Neuron (in vitro differentiated cells): ENCODE data around the gene ZNF595.
"Not testable (repeated sequence)": the region's sequence is repeated elsewhere in the genome, so short reads cannot be mapped to it uniquely, and the experiment has no call there.

Experiments used
- H2AFZ ChIP-seq: one replicate; pipeline ENCODE4 v1.6.1; 2013; ENCODE audit warnings: low read depth, mild to moderate bottlenecking, inconsistent platforms, low read length, moderate library complexity
- H3K27me3 ChIP-seq: one replicate; pipeline ENCODE4 v1.6.1; 2013; ENCODE audit warnings: low read length; ENCODE audit not compliant: insufficient read depth
- H3K36me3 ChIP-seq: one replicate; pipeline ENCODE4 v1.6.1; 2013; ENCODE audit warnings: low read length; ENCODE audit not compliant: insufficient read depth
- H3K4me1 ChIP-seq: one replicate; pipeline ENCODE4 v1.6.1; 2013; ENCODE audit warnings: low read length; ENCODE audit not compliant: insufficient read depth
- H3K4me3 ChIP-seq: 2 replicates; pipeline ENCODE4 v1.5.1; 2013; ENCODE audit warnings: mild to moderate bottlenecking, low read length, moderate library complexity
- H3K9me3 ChIP-seq: one replicate; pipeline ENCODE4 v1.6.1; 2013; ENCODE audit warnings: low read length

ZNF595 gene

DNA sequence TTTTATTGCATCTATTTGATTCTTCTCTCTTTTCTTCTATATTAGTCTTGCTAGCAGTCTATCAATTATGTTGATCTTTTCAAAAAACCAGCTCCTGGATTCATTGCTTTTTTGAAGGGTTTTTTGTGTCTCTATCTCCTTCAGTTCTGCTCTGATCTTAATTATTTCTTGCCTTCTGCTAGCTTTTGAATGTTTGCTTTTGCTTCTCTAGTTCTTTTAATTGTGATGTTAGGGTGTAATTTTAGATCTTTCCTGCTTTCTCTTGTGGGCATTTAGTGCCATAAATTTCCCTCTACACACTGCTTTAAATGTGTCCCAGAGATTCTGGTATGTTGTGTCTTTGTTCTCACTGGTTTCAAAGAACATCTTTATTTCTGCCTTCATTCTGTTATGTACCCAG is 14.9 kb upstream of the ZNF595 start:
- H3K27me3 ChIP-seq, H3K4me1 ChIP-seq, H3K4me3 ChIP-seq, H2AFZ ChIP-seq, H3K36me3 ChIP-seq, H3K9me3 ChIP-seq: not testable (repeated sequence)

DNA sequence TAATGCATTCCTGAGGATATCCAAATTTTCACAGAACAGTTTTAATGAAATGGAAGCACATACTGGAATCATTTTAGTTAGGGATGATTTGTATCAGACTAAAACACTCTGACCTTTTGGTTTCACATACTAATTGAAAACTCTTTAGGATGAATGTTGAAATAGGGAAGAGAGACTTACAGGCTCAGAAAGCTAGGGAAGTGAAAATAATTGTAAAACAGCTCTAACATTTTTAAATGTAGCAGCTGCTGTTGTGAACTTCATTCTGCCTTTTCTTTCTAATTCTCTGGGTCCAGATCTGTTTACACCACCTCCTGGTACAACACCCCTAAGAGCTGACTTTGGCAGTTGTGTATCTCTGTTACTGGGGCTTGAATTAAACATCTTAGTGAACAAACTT is 9.7 kb upstream of the ZNF595 start:
- H3K4me1 ChIP-seq, H2AFZ ChIP-seq, H3K9me3 ChIP-seq, H3K27me3 ChIP-seq, H3K36me3 ChIP-seq, H3K4me3 ChIP-seq: not testable (repeated sequence)

DNA sequence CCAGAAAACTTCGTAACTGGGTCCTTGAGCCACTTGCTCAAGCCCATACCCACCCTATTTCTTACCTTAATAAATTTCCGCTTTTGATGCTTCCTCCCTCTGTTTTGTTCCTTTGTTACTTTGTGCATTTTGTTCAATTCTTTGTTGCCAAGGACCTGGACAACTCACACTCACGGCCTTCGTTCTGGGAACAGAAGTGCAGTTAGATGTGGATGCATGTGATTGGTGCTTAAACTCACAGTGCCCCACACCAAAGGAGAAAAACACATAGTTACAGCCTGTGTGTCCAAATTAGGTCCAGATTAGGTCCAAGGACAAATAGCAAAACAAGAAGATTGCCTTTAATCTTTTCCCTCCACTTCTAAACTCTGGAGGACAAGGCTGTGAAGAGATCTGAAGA is 1.9 kb upstream of the ZNF595 start:
- H2AFZ ChIP-seq, H3K27me3 ChIP-seq, H3K4me1 ChIP-seq, H3K4me3 ChIP-seq, H3K36me3 ChIP-seq, H3K9me3 ChIP-seq: not testable (repeated sequence)

DNA sequence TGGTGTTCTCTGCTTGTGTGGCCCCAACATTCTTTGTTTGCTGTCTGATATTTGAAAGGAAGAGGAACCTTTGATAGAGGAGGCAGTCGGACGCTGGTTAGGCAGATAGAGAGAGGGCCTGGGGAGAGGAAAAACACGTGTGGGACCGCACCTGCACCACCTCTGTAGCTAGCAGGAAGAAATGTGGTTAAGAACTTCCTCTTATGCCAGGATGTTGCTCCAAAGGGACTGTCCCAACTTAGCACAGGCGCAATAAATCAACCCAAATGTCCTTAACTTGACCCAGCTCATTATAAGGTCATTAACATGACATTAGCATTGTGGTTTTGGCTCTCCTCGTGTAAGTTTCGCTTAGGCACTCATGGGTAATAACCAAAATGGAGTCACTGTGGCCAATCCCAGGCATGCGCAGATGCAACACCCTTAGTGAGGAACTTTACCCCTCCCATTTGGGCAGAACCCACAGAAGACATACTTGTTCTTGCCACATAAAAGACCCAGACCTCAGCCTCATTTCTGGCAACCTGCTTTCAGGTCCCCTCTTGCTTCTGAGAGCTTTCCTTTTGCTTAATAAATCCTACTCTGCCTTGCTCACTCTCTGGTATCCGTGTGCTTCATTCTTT is 1.4 kb upstream of the ZNF595 start:
- not testable (repeated sequence) for H3K9me3 ChIP-seq, H2AFZ ChIP-seq, H3K4me3 ChIP-seq, H3K4me1 ChIP-seq, H3K27me3 ChIP-seq, H3K36me3 ChIP-seq

DNA sequence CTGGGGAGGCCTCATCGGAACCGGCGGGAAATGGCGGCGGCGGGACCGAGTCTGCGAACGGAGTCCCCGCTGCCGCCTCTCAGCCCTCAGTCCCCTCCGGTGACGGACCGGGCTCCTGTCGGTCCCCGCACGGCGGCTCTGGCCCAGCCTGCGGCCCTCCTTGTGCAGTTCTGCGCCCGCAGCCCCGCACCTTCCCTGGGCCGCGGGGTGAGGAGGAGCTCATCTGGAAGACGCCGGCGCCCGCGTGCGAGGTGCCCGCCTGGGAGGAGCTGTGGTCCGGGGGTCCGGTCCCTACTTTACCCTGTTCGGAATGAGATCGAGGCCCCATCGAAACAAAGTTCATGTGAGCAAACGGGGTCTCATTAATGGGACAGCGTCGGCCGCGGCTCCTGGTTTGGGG is 400 bp downstream of the ZNF595 start:
- H3K4me3 ChIP-seq, H3K9me3 ChIP-seq, H2AFZ ChIP-seq, H3K36me3 ChIP-seq, H3K27me3 ChIP-seq, H3K4me1 ChIP-seq: not testable (repeated sequence)

DNA sequence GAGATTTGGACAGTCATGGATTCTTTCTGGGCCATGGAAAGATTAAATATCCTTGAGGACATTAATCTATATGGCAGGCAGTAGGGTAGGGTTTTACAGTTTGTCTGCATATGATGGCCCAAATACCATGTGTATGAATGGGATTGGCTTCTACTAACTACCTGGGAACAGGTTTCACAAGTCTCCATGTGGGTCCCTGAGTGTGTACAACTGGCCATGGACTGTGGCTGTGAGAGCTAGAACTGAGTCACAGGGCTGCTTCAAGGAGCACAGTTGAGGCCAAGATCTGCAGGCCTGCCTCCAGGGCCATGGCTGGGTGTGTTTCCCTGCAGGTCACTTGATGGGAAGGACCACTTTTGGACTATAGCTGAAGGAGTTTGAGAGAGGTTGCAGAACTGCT is 11.6 kb downstream of the ZNF595 start:
- H3K36me3 ChIP-seq, H3K4me3 ChIP-seq, H3K27me3 ChIP-seq, H3K4me1 ChIP-seq, H2AFZ ChIP-seq, H3K9me3 ChIP-seq: not testable (repeated sequence)

DNA sequence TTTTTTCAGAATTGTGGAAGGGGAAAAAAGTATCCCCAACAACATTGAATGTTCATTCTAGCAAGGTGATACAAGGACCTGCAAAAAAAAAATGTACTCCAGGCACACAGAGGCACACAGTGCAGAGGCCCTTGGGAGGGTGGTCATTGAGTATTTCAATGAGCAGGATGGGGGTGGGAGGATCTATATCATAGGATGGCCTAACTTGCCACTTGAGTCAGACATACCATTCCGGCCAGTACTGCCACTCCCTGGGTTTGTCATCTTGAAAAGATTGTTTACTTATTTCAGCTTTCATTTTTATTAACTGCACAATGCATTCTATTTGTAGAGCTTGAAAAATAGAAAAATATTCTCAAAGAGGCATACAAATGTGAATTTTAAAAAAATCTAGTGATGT is 18.7 kb downstream of the ZNF595 start:
- Histone ChIP-seq H2AFZ (no peak overlapping the region), H3K36me3 (peaks cover 24% of the 10 kb centered on the region), H3K4me3 (no peak overlapping the region), H3K27me3 (no peaks in the 10 kb centered on the region), H3K9me3 (peaks cover 46% of the 10 kb centered on the region), H3K4me1 (no peaks in the 10 kb centered on the region)

DNA sequence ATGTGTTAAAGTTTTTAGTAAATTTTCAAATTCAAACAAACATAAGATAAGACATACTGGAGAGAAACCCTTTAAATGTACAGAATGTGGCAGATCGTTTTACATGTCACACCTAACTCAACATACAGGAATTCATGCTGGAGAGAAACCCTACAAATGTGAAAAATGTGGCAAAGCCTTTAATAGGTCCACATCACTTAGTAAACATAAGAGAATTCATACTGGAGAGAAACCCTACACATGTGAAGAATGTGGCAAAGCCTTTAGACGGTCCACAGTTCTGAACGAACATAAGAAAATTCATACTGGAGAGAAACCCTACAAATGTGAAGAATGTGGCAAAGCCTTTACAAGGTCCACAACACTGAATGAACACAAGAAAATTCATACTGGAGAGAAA is 32.8 kb downstream of the ZNF595 start:
- Histone ChIP-seq H3K9me3 (peaks cover 52% of the 10 kb centered on the region), H3K4me1 (no peaks in the 10 kb centered on the region), H3K36me3 (peaks cover 33% of the 10 kb centered on the region), H3K4me3 (no peak overlapping the region), H3K27me3 (no peaks in the 10 kb centered on the region), H2AFZ (no peak overlapping the region)

DNA sequence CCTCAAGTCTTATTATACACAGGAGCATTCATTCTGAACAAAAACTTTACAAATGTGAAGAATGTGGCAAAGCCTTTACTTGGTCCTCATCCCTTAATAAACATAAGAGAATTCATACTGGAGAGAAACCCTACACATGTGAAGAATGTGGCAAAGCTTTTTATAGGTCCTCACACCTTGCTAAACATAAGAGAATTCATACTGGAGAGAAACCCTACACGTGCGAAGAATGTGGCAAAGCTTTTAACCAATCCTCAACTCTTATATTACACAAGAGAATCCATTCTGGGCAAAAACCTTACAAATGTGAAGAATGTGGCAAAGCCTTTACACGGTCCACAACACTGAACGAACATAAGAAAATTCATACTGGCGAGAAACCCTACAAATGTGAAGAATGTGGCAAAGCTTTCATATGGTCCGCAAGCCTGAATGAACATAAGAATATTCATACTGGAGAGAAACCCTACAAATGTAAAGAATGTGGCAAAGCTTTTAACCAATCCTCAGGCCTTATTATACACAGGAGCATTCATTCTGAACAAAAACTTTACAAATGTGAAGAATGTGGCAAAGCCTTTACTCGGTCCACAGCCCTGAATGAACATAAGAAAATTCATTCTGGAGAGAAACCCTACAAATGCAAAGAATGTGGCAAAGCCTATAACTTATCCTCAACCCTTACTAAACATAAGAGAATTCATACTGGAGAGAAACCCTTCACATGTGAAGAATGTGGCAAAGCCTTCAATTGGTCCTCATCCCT is 33.6 kb downstream of the ZNF595 start:
- H3K27me3 ChIP-seq, H3K4me3 ChIP-seq, H2AFZ ChIP-seq, H3K4me1 ChIP-seq: not testable (repeated sequence)
- Histone ChIP-seq H3K36me3 (peaks cover 32% of the 10 kb centered on the region), H3K9me3 (peaks cover 54% of the 10 kb centered on the region)

DNA sequence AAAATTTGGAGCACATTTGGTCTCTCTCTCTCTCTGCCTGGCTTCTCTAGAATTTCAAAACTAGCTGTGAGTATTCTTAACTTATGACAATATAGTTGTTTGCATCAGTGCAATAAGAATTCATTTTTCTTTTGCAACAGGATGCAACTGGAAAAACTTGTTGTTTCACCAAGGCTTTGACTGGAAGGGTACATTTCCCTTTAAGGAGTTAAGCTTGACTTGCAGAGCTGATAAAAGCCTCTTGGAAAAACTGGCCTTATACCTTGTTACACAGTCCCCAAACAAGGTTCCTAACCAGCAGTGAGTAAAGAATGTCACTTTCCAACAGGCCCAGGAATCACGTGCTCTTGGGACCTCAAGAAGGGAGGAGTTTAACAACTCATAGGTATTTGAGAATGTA is 45.3 kb downstream of the ZNF595 start:
- Histone ChIP-seq H3K27me3 (no peaks in the 10 kb centered on the region), H3K9me3 (peaks cover 25% of the 10 kb centered on the region), H2AFZ (no peak overlapping the region), H3K4me1 (no peaks in the 10 kb centered on the region), H3K36me3 (no peaks in the 10 kb centered on the region), H3K4me3 (no peak overlapping the region)

DNA sequence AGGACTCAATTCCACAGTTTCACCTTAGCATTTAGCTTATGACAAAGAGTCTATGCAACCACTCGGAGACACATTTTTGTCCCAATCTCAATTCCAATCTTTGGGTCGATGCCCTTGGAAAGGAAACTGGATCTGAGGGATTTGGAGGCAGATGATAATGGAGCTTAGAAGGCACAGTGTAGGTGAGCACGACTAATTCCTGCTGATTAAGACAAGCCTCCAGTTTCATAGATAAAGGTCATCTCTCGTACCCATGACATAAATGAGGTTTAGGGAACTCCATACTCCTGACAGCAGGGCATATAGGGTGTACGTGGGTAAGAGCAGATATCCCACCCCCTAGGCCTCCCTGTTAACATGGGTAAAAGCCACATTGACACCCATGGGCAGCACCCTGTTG is 46.7 kb downstream of the ZNF595 start:
- Histone ChIP-seq H3K27me3 (no peaks in the 10 kb centered on the region), H3K4me3 (no peak overlapping the region), H3K9me3 (peaks cover 22% of the 10 kb centered on the region)

DNA sequence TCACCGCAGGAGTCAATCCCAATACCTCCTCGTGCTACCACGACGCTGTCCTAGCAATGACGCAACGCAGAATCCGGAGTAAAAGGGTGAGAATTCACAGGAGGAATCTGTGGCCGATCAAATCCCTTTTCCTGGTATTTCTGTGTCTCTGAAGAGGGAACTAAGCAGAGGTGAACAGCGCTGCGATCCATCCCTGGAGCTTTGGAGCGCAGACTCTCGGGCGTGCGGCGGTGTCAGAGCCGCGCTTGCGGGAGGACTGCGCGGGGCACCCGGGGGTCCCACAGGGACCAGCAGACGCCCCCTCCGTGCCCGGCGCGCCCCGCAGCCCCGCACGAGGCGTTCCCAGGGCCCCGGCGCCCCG is 53.9 kb downstream of the ZNF595 start:
- Histone ChIP-seq H3K9me3 (peaks cover 40% of the 10 kb centered on the region), H2AFZ (peak overlapping the region; percentile 50), H3K4me1 (no peaks in the 10 kb centered on the region), H3K4me3 (peak overlapping the region; percentile 30), H3K36me3 (no peaks in the 10 kb centered on the region), H3K27me3 (peaks cover 52% of the 10 kb centered on the region)

More for the DNA sequence above, 46.7 kb downstream of the ZNF595 start:
- Histone ChIP-seq H2AFZ (no peak overlapping the region), H3K4me1 (no peaks in the 10 kb centered on the region), H3K36me3 (no peaks in the 10 kb centered on the region)

DNA sequence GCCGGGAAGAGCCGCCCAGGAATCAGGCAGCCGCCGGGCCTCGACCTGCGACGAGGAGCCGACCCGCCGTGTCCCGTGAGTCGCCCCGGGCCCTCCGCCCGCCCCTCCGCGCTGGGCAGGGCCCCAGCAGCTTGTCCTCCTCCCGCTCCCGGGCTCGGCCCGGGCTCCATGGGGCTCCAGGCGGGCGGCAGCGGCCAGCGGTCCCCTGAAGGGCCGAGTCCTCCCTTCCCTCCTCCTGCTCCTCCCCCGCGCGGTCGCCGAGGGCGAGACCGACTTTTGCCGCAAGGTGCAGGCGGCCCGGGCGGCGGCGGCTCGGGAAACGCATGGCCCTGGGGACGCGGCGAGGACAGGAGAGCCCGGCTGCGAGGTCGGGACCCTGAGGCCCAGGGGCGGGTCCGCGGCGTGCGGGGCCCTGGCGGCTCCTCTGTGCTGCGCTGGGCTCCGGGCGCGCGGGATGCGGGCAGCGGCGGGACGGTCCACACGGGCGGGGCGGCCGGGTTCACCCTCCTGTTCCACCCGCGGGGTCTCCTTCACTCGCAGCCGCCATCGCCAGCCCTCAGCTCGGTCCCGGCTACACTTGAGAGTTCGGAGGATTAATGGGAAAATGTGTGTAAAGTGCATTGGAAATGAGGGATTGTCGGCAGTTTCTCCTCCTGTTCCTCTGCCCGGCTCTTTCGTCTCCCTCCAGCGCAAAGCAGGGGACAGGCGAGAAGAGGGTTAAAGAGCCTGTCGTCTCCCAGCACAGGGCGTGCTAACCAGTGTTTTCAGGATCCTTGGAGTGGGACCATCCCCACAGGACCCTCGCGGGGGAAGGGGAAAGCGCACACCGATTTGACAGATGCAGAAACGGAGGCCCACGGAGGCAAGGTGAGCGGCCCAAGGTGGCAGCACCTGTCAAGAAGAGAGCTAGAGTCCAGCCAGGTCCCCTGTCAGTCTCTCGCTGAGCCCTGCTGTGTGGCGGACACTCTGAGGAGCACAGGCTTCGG is 54.6 kb downstream of the ZNF595 start:
- Histone ChIP-seq H3K9me3 (peaks cover 40% of the 10 kb centered on the region), H3K36me3 (no peaks in the 10 kb centered on the region), H3K4me3 (peak overlapping the region; percentile 30)

More for the DNA sequence above, 54.6 kb downstream of the ZNF595 start:
- peaks cover 54% of the 10 kb centered on the region for H3K27me3 ChIP-seq
- peak overlapping the region; percentile 50 for H2AFZ ChIP-seq
- H3K4me1 ChIP-seq: no peaks in the 10 kb centered on the region
